ENCODE data around the gene TERT.
A peak's percentile ranks its signal among the peaks of the same experiment; 100 is the strongest.

Gene TERT

GRCh38 chr5:1219098-1219767, 75.6 kb downstream of the TERT start (continued):
- TF ChIP-seq ZNF2 (tag by site-specific recombination; IDR thresholded peaks at IDR 0.05) = no peak

DNA sequence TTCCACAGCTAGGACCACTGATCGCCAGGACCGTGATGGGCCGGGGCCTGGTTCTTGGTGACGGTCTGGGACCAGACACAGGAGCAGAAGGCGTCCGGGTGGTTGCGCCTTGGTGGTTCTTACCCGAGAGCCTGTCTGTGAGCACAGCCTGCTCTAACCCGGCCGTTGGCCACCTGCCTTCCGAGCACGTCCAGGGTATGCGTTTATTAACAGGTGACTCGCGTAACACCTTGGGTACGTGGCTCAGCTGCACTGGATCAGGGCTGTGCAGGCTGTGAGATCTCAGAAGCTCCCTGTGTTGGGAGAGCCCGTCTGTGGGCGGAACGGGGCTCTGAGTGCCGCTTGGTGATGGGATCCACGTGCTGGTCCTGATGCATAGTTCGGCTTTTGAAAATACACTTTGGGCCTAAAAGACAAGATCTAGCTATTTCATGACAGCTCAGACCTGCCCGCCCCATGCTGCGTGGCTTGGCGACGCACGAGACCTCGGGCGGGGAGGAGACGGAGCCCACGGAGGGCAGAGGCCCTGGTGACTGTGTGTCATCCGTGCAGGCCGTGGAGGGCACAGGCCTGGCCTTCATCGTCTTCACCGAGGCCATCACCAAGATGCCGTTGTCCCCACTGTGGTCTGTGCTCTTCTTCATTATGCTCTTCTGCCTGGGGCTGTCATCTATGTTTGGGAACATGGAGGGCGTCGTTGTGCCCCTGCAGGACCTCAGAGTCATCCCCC, 76.4 kb downstream of the TERT start:
- TF ChIP-seq ZNF837 (tag by site-specific recombination; IDR thresholded peaks at IDR 0.05) (no peak), ZNF670 (tag by site-specific recombination; IDR thresholded peaks at IDR 0.05; ENCODE audit: low read depth) (no peak), ZNF302 (tag by site-specific recombination; IDR thresholded peaks at IDR 0.05; ENCODE audit: low read depth) (no peak), GFI1B (tag by site-specific recombination; IDR thresholded peaks at IDR 0.05) (no peak), ZFP3 (tag by site-specific recombination; IDR thresholded peaks at IDR 0.05; ENCODE audit: low read depth) (no peak), GLI2 (tag by site-specific recombination; IDR thresholded peaks at IDR 0.05; ENCODE audit: borderline replicate concordance, low read depth) (no peak), ZNF416 (tag by site-specific recombination; IDR thresholded peaks at IDR 0.05) (no peak), ZSCAN30 (tag by site-specific recombination; IDR thresholded peaks at IDR 0.05) (no peak), ZFP69B (tag by site-specific recombination; IDR thresholded peaks at IDR 0.05) (no peak), ZNF394 (tag by site-specific recombination; IDR thresholded peaks at IDR 0.05; ENCODE audit: borderline replicate concordance) (no peak)
- TF ChIP-seq, protein P1, sequence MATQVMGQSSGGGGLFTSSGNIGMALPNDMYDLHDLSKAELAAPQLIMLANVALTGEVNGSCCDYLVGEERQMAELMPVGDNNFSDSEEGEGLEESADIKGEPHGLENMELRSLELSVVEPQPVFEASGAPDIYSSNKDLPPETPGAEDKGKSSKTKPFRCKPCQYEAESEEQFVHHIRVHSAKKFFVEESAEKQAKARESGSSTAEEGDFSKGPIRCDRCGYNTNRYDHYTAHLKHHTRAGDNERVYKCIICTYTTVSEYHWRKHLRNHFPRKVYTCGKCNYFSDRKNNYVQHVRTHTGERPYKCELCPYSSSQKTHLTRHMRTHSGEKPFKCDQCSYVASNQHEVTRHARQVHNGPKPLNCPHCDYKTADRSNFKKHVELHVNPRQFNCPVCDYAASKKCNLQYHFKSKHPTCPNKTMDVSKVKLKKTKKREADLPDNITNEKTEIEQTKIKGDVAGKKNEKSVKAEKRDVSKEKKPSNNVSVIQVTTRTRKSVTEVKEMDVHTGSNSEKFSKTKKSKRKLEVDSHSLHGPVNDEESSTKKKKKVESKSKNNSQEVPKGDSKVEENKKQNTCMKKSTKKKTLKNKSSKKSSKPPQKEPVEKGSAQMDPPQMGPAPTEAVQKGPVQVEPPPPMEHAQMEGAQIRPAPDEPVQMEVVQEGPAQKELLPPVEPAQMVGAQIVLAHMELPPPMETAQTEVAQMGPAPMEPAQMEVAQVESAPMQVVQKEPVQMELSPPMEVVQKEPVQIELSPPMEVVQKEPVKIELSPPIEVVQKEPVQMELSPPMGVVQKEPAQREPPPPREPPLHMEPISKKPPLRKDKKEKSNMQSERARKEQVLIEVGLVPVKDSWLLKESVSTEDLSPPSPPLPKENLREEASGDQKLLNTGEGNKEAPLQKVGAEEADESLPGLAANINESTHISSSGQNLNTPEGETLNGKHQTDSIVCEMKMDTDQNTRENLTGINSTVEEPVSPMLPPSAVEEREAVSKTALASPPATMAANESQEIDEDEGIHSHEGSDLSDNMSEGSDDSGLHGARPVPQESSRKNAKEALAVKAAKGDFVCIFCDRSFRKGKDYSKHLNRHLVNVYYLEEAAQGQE (tag by site-specific recombination; IDR thresholded peaks at IDR 0.05) = no peak
- TF ChIP-seq, protein P2, sequence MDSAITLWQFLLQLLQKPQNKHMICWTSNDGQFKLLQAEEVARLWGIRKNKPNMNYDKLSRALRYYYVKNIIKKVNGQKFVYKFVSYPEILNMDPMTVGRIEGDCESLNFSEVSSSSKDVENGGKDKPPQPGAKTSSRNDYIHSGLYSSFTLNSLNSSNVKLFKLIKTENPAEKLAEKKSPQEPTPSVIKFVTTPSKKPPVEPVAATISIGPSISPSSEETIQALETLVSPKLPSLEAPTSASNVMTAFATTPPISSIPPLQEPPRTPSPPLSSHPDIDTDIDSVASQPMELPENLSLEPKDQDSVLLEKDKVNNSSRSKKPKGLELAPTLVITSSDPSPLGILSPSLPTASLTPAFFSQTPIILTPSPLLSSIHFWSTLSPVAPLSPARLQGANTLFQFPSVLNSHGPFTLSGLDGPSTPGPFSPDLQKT (IDR thresholded peaks at IDR 0.05; ENCODE audit: borderline replicate concordance, low read depth, low read length) = no peak
- POLR2A ChIA-PET = interaction anchor here (1.1 to 1.4 kb wide), 2 partner anchors 9 to 14 kb away, joined by 3 to 4 read pairs; no protein-coding TSS in a partner anchor
- no peak overlapping the region for H3K4me3 ChIP-seq (ENCODE audit: low read depth, low read length)
- no peak overlapping the region for H3K27ac ChIP-seq (ENCODE audit: extremely low read depth, low read depth, low read length)
- no peaks in the 10 kb centered on the region for H3K4me1 ChIP-seq (ENCODE audit: control insufficient read depth, insufficient read depth, low read length)
- H3K36me3 ChIP-seq (ENCODE audit: control insufficient read depth in 2 of 2, insufficient read depth in 1 of 2, low read length in 2 of 2) = no peaks in the 10 kb centered on the region
- CTCF ChIA-PET = interaction anchor here (1.6 kb wide), 1 partner anchor 44 kb away, joined by 5 read pairs; no protein-coding TSS in a partner anchor
- no peaks in the 10 kb centered on the region for H3K9me3 ChIP-seq (ENCODE audit: control insufficient read depth, insufficient read depth, low read depth, low read length)

DNA sequence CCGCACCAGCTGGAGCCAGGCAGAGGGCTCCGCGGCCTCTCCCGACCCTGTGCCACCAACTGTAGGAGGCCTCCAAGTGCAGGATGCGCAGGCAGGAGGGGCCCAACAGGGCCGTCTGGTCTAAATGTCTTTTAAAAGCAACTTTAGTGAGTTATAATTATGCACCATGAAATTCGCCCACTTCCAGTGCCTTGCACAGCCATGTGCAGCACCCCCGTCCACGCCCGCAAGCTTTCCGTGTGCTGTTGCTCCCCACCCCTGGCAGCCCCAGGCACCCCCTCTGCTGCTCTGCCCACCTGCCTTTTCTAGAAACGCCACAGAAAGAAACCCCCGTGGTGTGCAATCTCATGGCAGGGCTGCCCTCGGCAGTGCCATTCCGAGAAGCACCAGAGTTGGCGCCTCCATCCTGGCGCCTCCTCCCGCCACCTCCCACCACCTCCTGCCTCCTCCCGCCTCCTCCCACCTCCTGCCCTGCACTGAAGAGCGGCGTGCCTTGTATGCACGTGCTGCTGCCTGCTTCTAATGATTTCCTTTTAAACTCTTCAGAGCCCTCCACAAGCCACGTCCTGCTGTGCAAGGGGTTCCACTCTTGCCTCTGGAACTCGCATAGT, 77.2 kb downstream of the TERT start:
- Histone ChIP-seq H3K9me3 (ENCODE audit: control insufficient read depth, insufficient read depth, low read depth, low read length) (no peaks in the 10 kb centered on the region), H3K27ac (ENCODE audit: extremely low read depth, low read depth, low read length) (no peak overlapping the region), H3K4me3 (ENCODE audit: low read depth, low read length) (no peak overlapping the region), H3K4me1 (ENCODE audit: control insufficient read depth, insufficient read depth, low read length) (no peaks in the 10 kb centered on the region), H3K36me3 (ENCODE audit: control insufficient read depth in 2 of 2, insufficient read depth in 1 of 2, low read length in 2 of 2) (no peaks in the 10 kb centered on the region)
- CTCF ChIA-PET = no interaction called here
- POLR2A ChIA-PET = no interaction called here
- TF ChIP-seq ZFHX2 (tag by site-specific recombination; conservative IDR thresholded peaks at IDR 0.05) (peak; percentile 39; the same call in 1 of the 2 replicates), EGR2 (tag by site-specific recombination; IDR thresholded peaks at IDR 0.05; ENCODE audit: low read depth) (peak; percentile 47; the same call in 1 of the 2 replicates), ZNF626 (tag by site-specific recombination; IDR thresholded peaks at IDR 0.05) (no peak)
- TF ChIP-seq, protein P3, sequence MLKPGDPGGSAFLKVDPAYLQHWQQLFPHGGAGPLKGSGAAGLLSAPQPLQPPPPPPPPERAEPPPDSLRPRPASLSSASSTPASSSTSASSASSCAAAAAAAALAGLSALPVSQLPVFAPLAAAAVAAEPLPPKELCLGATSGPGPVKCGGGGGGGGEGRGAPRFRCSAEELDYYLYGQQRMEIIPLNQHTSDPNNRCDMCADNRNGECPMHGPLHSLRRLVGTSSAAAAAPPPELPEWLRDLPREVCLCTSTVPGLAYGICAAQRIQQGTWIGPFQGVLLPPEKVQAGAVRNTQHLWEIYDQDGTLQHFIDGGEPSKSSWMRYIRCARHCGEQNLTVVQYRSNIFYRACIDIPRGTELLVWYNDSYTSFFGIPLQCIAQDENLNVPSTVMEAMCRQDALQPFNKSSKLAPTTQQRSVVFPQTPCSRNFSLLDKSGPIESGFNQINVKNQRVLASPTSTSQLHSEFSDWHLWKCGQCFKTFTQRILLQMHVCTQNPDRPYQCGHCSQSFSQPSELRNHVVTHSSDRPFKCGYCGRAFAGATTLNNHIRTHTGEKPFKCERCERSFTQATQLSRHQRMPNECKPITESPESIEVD (tag by site-specific recombination; IDR thresholded peaks at IDR 0.05) = no peak
- TF ChIP-seq, protein P4, sequence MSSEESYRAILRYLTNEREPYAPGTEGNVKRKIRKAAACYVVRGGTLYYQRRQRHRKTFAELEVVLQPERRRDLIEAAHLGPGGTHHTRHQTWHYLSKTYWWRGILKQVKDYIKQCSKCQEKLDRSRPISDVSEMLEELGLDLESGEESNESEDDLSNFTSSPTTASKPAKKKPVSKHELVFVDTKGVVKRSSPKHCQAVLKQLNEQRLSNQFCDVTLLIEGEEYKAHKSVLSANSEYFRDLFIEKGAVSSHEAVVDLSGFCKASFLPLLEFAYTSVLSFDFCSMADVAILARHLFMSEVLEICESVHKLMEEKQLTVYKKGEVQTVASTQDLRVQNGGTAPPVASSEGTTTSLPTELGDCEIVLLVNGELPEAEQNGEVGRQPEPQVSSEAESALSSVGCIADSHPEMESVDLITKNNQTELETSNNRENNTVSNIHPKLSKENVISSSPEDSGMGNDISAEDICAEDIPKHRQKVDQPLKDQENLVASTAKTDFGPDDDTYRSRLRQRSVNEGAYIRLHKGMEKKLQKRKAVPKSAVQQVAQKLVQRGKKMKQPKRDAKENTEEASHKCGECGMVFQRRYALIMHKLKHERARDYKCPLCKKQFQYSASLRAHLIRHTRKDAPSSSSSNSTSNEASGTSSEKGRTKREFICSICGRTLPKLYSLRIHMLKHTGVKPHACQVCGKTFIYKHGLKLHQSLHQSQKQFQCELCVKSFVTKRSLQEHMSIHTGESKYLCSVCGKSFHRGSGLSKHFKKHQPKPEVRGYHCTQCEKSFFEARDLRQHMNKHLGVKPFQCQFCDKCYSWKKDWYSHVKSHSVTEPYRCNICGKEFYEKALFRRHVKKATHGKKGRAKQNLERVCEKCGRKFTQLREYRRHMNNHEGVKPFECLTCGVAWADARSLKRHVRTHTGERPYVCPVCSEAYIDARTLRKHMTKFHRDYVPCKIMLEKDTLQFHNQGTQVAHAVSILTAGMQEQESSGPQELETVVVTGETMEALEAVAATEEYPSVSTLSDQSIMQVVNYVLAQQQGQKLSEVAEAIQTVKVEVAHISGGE (tag by site-specific recombination; conservative IDR thresholded peaks at IDR 0.05; ENCODE audit: low read depth) = no peak
